Gastrocnemius medialis (tissue), 4 donors: ENCODE data around the gene CREBL2.

Source experiments
- POLR2A ChIP-seq, 2 donors: fragments of 450-650 bp; IDR thresholded peaks; one replicate each; pipeline ENCODE4 v1.6.1; 2017; ENCODE audit warnings: antibody characterized with exemption in 2 of 2, mild to moderate bottlenecking in 2 of 2, moderate library complexity in 2 of 2
- TF ChIP-seq, protein P1 (sequence below), 5 experiments: fragments of 450-650 bp in 3 of 5; fragments of 200-600 bp in 2 of 5; sonication (generic) in 2 of 5; IDR thresholded peaks in 4 of 5; conservative IDR thresholded peaks in 1 of 5; 1 replicate in 4 of 5; 2 replicates in 1 of 5; pipeline ENCODE4 v1.5.1; 2016 to 2019; ENCODE audit warnings: antibody characterized with exemption in 5 of 5, mild to moderate bottlenecking in 3 of 5, moderate library complexity in 3 of 5

DNA sequence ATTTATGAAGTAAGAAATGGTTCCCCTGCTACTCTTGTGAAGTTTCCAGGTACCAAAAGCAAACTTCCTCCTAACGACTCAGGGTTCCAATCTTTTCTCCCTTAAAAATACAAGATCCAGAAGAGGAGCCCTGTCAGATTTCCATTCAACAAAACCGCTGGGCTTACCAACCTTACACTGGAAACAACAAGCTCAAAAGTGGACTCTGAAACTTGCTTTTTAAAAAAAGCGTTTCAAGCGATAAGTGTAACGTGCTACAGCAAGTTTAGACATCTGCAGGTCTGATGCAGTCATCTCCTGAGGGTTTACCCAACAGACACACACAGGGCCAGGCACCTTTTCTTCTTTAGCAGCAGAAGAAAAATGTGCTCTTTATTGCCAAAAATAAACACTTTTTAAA lies 6.9 kb upstream of the CREBL2 start:
- TF ChIP-seq POLR2A (IDR thresholded peaks at IDR 0.05): no peak
- TF ChIP-seq, protein P1, sequence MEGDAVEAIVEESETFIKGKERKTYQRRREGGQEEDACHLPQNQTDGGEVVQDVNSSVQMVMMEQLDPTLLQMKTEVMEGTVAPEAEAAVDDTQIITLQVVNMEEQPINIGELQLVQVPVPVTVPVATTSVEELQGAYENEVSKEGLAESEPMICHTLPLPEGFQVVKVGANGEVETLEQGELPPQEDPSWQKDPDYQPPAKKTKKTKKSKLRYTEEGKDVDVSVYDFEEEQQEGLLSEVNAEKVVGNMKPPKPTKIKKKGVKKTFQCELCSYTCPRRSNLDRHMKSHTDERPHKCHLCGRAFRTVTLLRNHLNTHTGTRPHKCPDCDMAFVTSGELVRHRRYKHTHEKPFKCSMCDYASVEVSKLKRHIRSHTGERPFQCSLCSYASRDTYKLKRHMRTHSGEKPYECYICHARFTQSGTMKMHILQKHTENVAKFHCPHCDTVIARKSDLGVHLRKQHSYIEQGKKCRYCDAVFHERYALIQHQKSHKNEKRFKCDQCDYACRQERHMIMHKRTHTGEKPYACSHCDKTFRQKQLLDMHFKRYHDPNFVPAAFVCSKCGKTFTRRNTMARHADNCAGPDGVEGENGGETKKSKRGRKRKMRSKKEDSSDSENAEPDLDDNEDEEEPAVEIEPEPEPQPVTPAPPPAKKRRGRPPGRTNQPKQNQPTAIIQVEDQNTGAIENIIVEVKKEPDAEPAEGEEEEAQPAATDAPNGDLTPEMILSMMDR (IDR thresholded peaks at IDR 0.05 in 4 of 5, conservative IDR thresholded peaks at IDR 0.05 in 1 of 5): no peak
